ENCODE data around the gene RASGRF2.

Gene RASGRF2

GRCh38 chr5:80967500-80968181 is 7.5 kb downstream of the RASGRF2 start:
- ChIA-PET POLR2A (interaction anchor here (0.6 kb wide), 1 partner anchor 1386 kb away, joined by 3 read pairs; no protein-coding TSS in a partner anchor), CTCF (no interaction called here)
- no peak for TF ChIP-seq CTCF (IDR thresholded peaks at IDR 0.05; ENCODE audit: insufficient read depth, low read length, missing control alignments)
- DNase-seq (ENCODE audit: low read depth, low spot score): peak; percentile 17
- no peak overlapping the region for H3K4me3 ChIP-seq (ENCODE audit: low read depth, low read length)

- H3K4me3 ChIP-seq (ENCODE audit: low read depth, low read length): no peak overlapping the region
- CTCF ChIA-PET: no interaction called here
- DNase-seq (ENCODE audit: low read depth, low spot score): no peak
- POLR2A ChIA-PET: interaction anchor here (0.6 kb wide), 1 partner anchor 294 kb away, joined by 3 read pairs; no protein-coding TSS in a partner anchor
- no peak for TF ChIP-seq CTCF (IDR thresholded peaks at IDR 0.05; ENCODE audit: insufficient read depth, low read length, missing control alignments)
Measured at GRCh38 chr5:80973027-80973426, 12.9 kb downstream of the RASGRF2 start.

GRCh38 chr5:80975065-80975464 is 14.9 kb downstream of the RASGRF2 start:
- DNase-seq (ENCODE audit: low read depth, low spot score): no peak
- POLR2A ChIA-PET: no interaction called here
- CTCF ChIA-PET: no interaction called here
- no peak for TF ChIP-seq CTCF (IDR thresholded peaks at IDR 0.05; ENCODE audit: insufficient read depth, low read length, missing control alignments)
- H3K4me3 ChIP-seq (ENCODE audit: low read depth, low read length): no peak overlapping the region

- no peak for DNase-seq (ENCODE audit: low read depth, low spot score)
- H3K4me3 ChIP-seq (ENCODE audit: low read depth, low read length): no peak overlapping the region
- POLR2A ChIA-PET: no interaction called here
- no peak for TF ChIP-seq CTCF (IDR thresholded peaks at IDR 0.05; ENCODE audit: insufficient read depth, low read length, missing control alignments)
- CTCF ChIA-PET: no interaction called here
Measured at GRCh38 chr5:80976985-80977384, 16.8 kb downstream of the RASGRF2 start.

GRCh38 chr5:80977764-80978163 is 17.6 kb downstream of the RASGRF2 start:
- CTCF ChIA-PET: no interaction called here
- H3K4me3 ChIP-seq (ENCODE audit: low read depth, low read length): no peak overlapping the region
- POLR2A ChIA-PET: no interaction called here
- TF ChIP-seq CTCF (IDR thresholded peaks at IDR 0.05; ENCODE audit: insufficient read depth, low read length, missing control alignments): no peak
- DNase-seq (ENCODE audit: low read depth, low spot score): no peak

GRCh38 chr5:80978772-80979317 is 18.7 kb downstream of the RASGRF2 start:
- ChIA-PET CTCF (interaction anchor here (0.7 kb wide), 1 partner anchor 216 kb away, joined by 3 read pairs; no protein-coding TSS in a partner anchor), POLR2A (no interaction called here)
- no peak for DNase-seq (ENCODE audit: low read depth, low spot score)
- no peak overlapping the region for H3K4me3 ChIP-seq (ENCODE audit: low read depth, low read length)
- TF ChIP-seq CTCF (IDR thresholded peaks at IDR 0.05; ENCODE audit: insufficient read depth, low read length, missing control alignments): no peak

All from AG04449 (cell line).